HG02981 (cell line): ENCODE data around the gene NTMT1.
"Not testable (repeated sequence)": the region's sequence is repeated elsewhere in the genome, so short reads cannot be mapped to it uniquely, and the experiment has no call there.

Experiments used
- ATAC-seq: cut with Tn5 transposase; IDR thresholded peaks from one replicate; pipeline ENCODE4 v1.9.1; 2021; ENCODE audit warnings: mild to moderate bottlenecking, moderate library complexity; ENCODE audit not compliant: unreplicated experiment

Gene NTMT1

GRCh38 chr9:129626079-129626624 lies at the start of gene NTMT1:
Gene NTMT1 (plus strand): TSS chr9:129626163. CDS start chr9:129632704, 6,541 bp downstream.
- peak; percentile 75 for ATAC-seq

- ATAC-seq: no peak
Observed at GRCh38 chr9:129576546-129577543, 49.1 kb upstream of the NTMT1 start.

GRCh38 chr9:129579294-129579693 lies 46.7 kb upstream of the NTMT1 start:
- no peak for ATAC-seq

- peak; percentile 51 for ATAC-seq
Observed at GRCh38 chr9:129580211-129580915, 45.6 kb upstream of the NTMT1 start.

- ATAC-seq: no peak
Observed at GRCh38 chr9:129581505-129582189, 44.3 kb upstream of the NTMT1 start.

- ATAC-seq: no peak
Observed at GRCh38 chr9:129582855-129583254, 43.1 kb upstream of the NTMT1 start.

GRCh38 chr9:129583308-129584038 lies 42.5 kb upstream of the NTMT1 start:
- no peak for ATAC-seq

GRCh38 chr9:129584136-129584535 lies 41.8 kb upstream of the NTMT1 start:
- ATAC-seq: peak; percentile 38

- no peak for ATAC-seq
Observed at GRCh38 chr9:129585352-129585751, 40.6 kb upstream of the NTMT1 start.

GRCh38 chr9:129586245-129586644 lies 39.7 kb upstream of the NTMT1 start:
- no peak for ATAC-seq

- ATAC-seq: no peak
Observed at GRCh38 chr9:129586685-129587084, 39.3 kb upstream of the NTMT1 start.

GRCh38 chr9:129587487-129588262 lies 38.3 kb upstream of the NTMT1 start:
- no peak for ATAC-seq

GRCh38 chr9:129590466-129590865 lies 35.5 kb upstream of the NTMT1 start:
- ATAC-seq: no peak

GRCh38 chr9:129591916-129592315 lies 34.0 kb upstream of the NTMT1 start:
- no peak for ATAC-seq

- not testable (repeated sequence) for ATAC-seq
Observed at GRCh38 chr9:129592790-129593189, 33.2 kb upstream of the NTMT1 start.

GRCh38 chr9:129594632-129595031 lies 31.3 kb upstream of the NTMT1 start:
- ATAC-seq: no peak

GRCh38 chr9:129595311-129595741 lies 30.6 kb upstream of the NTMT1 start:
- ATAC-seq: no peak

- ATAC-seq: no peak
Observed at GRCh38 chr9:129595903-129596540, 29.9 kb upstream of the NTMT1 start.
